Measurements from ENCODE around the gene SLC35F2.

DNA sequence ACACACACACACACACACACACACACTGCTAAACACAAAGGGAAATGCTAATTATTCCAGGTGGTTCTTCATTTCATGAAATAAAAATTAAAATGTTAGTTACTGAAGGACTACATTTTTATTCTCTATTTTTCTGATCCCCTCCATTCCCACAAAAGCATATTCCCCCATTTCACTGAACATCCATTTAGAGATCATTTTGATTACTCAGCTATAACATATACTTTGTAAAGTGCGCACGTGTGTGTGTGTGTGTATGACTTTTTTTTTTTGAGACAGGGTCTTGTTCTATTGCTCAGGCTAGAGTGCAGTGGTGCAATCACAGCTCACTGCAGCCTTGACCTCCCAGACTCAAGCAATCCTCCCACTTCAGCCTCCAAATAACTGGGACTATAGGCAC is 42.6 kb downstream of the SLC35F2 start:
- TF ChIP-seq, protein P1, sequence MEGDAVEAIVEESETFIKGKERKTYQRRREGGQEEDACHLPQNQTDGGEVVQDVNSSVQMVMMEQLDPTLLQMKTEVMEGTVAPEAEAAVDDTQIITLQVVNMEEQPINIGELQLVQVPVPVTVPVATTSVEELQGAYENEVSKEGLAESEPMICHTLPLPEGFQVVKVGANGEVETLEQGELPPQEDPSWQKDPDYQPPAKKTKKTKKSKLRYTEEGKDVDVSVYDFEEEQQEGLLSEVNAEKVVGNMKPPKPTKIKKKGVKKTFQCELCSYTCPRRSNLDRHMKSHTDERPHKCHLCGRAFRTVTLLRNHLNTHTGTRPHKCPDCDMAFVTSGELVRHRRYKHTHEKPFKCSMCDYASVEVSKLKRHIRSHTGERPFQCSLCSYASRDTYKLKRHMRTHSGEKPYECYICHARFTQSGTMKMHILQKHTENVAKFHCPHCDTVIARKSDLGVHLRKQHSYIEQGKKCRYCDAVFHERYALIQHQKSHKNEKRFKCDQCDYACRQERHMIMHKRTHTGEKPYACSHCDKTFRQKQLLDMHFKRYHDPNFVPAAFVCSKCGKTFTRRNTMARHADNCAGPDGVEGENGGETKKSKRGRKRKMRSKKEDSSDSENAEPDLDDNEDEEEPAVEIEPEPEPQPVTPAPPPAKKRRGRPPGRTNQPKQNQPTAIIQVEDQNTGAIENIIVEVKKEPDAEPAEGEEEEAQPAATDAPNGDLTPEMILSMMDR (conservative IDR thresholded peaks at IDR 0.05; ENCODE audit: low read length): no peak
- no peak for TF ChIP-seq EZH2phosphoT487 (IDR thresholded peaks at IDR 0.05; ENCODE audit: borderline replicate concordance)

Data from Loucy (cell line).